Naive thymus-derived CD8-positive, alpha-beta T cell (primary cell): Measurements from ENCODE around the gene SIGLECL1. TPM values are rescaled to one million over a fixed set of nuclear protein-coding genes. Genes with fewer than 3 reads are reported as not detected.

Source experiments
- ATAC-seq, 2 donors: fragments of 150-1000 bp; cut with Tn5 transposase in 1 of 2; sonication (Bioruptor Pico), chemical (Tn5 transposase) in 1 of 2; 1 replicate in 1 of 2; 2 replicates in 1 of 2; pipeline ENCODE4 v1.10.0; 2021; ENCODE audit warnings: mild to moderate bottlenecking in 2 of 2, moderate library complexity in 2 of 2
- POLR2A ChIA-PET: fragments of 350-600 bp; sonication (Branson Sonifier 250); formaldehyde crosslinking; loops from one replicate; lab custom pipeline; 2021; ENCODE audit warnings: antibody characterized with exemption; lab: Charles Lee
- DNase-seq, 10 donors: peaks; one replicate each; pipeline versions ENCODE4 v3.0.0 to v3.0.0-alpha.2; 2020 to 2022
- H3K27ac Mint-ChIP-seq, 10 donors: one replicate each; pipeline ENCODE4 v1.8.0; 2020 to 2022; ENCODE audit warnings: mild to moderate bottlenecking in 10 of 10, mixed read lengths in 10 of 10, moderate library complexity in 4 of 10, inconsistent platforms in 1 of 10
- H3K27me3 Mint-ChIP-seq, 5 donors: one replicate each; pipeline ENCODE4 v1.8.0; 2021 to 2022; ENCODE audit warnings: mixed read lengths in 5 of 5
- H3K36me3 Mint-ChIP-seq, 3 donors: one replicate each; pipeline ENCODE4 v1.8.0; 2020 to 2022; ENCODE audit warnings: mixed read lengths in 3 of 3, mild to moderate bottlenecking in 2 of 3, inconsistent platforms in 1 of 3
- H3K4me1 Mint-ChIP-seq, 4 donors: one replicate each; pipeline ENCODE4 v1.8.0; 2021 to 2022; ENCODE audit warnings: mixed read lengths in 4 of 4
- H3K4me3 Mint-ChIP-seq, 10 donors: one replicate each; pipeline ENCODE4 v1.8.0; 2020 to 2022; ENCODE audit warnings: mild to moderate bottlenecking in 10 of 10, mixed read lengths in 10 of 10, moderate library complexity in 6 of 10, inconsistent platforms in 1 of 10
- H3K9me3 Mint-ChIP-seq, 9 donors: one replicate each; pipeline ENCODE4 v1.8.0; 2020 to 2022; ENCODE audit warnings: mixed read lengths in 9 of 9, mild to moderate bottlenecking in 3 of 9, inconsistent platforms in 1 of 9, moderate library complexity in 1 of 9
- polyA plus RNA-seq, 3 donors: library from polyadenylated mRNA; unstranded; fragments of 300-500 nt; fragmentation: Illumina TruSeq; gene quantifications; one replicate each; pipeline ENCODE4 v1.2.3, GENCODE V29; 2021
- total RNA-seq, 8 experiments: library from RNA in 2 of 8; stranded (reverse) in 2 of 8; gene quantifications; one replicate each; pipeline ENCODE4 v1.2.3 and lab custom pipeline; 2021 to 2026

SIGLECL1 gene
- total and polyA plus RNA-seq, 5 experiments from 2014 or later, result not detected

GRCh38 chr19:51257471-51257870 is 6.6 kb downstream of the SIGLECL1 start:
- Mint-ChIP-seq H3K4me1 (peaks cover 2 to 8% (median 4%) of the 10 kb centered on the region in 4 donors), H3K36me3 (no peaks in the 10 kb centered on the region), H3K27ac (no peak overlapping the region), H3K9me3 (no peaks in the 10 kb centered on the region), H3K27me3 (peaks cover 11 to 39% (median 16%) of the 10 kb centered on the region in 5 donors), H3K4me3 (no peak overlapping the region)
- ATAC-seq, result no peak
- POLR2A ChIA-PET, result no interaction called here
- DNase-seq, result no peak

GRCh38 chr19:51258165-51259160 is 7.6 kb downstream of the SIGLECL1 start:
- Mint-ChIP-seq H3K4me1 (peaks cover 2 to 8% (median 4%) of the 10 kb centered on the region in 4 donors), H3K27ac (peak overlapping the region in 1 of 10 donors; percentile 64), H3K36me3 (no peaks in the 10 kb centered on the region), H3K27me3 (peaks cover 14 to 41% (median 16%) of the 10 kb centered on the region in 5 donors), H3K9me3 (no peaks in the 10 kb centered on the region), H3K4me3 (no peak overlapping the region)
- DNase-seq (no peak), ATAC-seq (no peak)
- POLR2A ChIA-PET, result no interaction called here

GRCh38 chr19:51259348-51260245 is 8.7 kb downstream of the SIGLECL1 start:
- peaks cover 2 to 8% (median 4%) of the 10 kb centered on the region in 4 donors for H3K4me1 Mint-ChIP-seq
- no peak overlapping the region for H3K27ac Mint-ChIP-seq
- no peaks in the 10 kb centered on the region for H3K36me3 Mint-ChIP-seq
- DNase-seq, result peak in 4 of 10 donors; percentile 3 to 19 (median 10)
- H3K4me3 Mint-ChIP-seq, result no peak overlapping the region
- H3K9me3 Mint-ChIP-seq, result no peaks in the 10 kb centered on the region
- POLR2A ChIA-PET, result no interaction called here
- peaks cover 17 to 53% (median 22%) of the 10 kb centered on the region in 5 donors for H3K27me3 Mint-ChIP-seq
- no peak for ATAC-seq

GRCh38 chr19:51263808-51264207 is 12.9 kb downstream of the SIGLECL1 start:
- Mint-ChIP-seq H3K27me3 (peaks cover 12 to 42% (median 19%) of the 10 kb centered on the region in 5 donors), H3K4me1 (no peaks in the 10 kb centered on the region), H3K36me3 (no peaks in the 10 kb centered on the region), H3K27ac (no peak overlapping the region), H3K9me3 (no peaks in the 10 kb centered on the region), H3K4me3 (no peak overlapping the region)
- no peak for ATAC-seq
- DNase-seq, result no peak
- POLR2A ChIA-PET, result no interaction called here

- ATAC-seq (no peak), DNase-seq (no peak)
- no peak overlapping the region for H3K4me3 Mint-ChIP-seq
- H3K9me3 Mint-ChIP-seq, result no peaks in the 10 kb centered on the region
- peaks cover 0 to 9% (median 3%) of the 10 kb centered on the region in 4 donors for H3K4me1 Mint-ChIP-seq
- no peak overlapping the region for H3K27ac Mint-ChIP-seq
- peaks cover 0 to 24% (median 17%) of the 10 kb centered on the region in 5 donors for H3K27me3 Mint-ChIP-seq
- H3K36me3 Mint-ChIP-seq, result no peaks in the 10 kb centered on the region
- POLR2A ChIA-PET, result no interaction called here
These were observed 20.2 kb downstream of the SIGLECL1 start for GRCh38 chr19:51271067-51271466.

GRCh38 chr19:51272183-51272810 is 21.4 kb downstream of the SIGLECL1 start:
- no peak for ATAC-seq

GRCh38 chr19:51274049-51274770 is 23.3 kb downstream of the SIGLECL1 start:
- Mint-ChIP-seq H3K4me1 (peaks cover 0 to 9% (median 4%) of the 10 kb centered on the region in 4 donors), H3K4me3 (no peak overlapping the region), H3K36me3 (no peaks in the 10 kb centered on the region), H3K27me3 (peaks cover 7 to 43% (median 30%) of the 10 kb centered on the region in 5 donors), H3K9me3 (no peaks in the 10 kb centered on the region), H3K27ac (peak overlapping the region in 1 of 10 donors; percentile 1)
- DNase-seq, result no peak
- ATAC-seq, result no peak
- POLR2A ChIA-PET, result no interaction called here

More at GRCh38 chr19:51272183-51272810, 21.4 kb downstream of the SIGLECL1 start:
- Mint-ChIP-seq H3K27me3 (peaks cover 0 to 30% (median 17%) of the 10 kb centered on the region in 5 donors), H3K27ac (peak overlapping the region in 1 of 10 donors; percentile 31), H3K9me3 (no peaks in the 10 kb centered on the region), H3K4me3 (peak overlapping the region in 1 of 10 donors; percentile 59), H3K4me1 (peaks cover 0 to 9% (median 3%) of the 10 kb centered on the region in 4 donors), H3K36me3 (no peaks in the 10 kb centered on the region)
- POLR2A ChIA-PET, result no interaction called here
- no peak for DNase-seq

- H3K9me3 Mint-ChIP-seq, result peaks cover 0 to 18% (median 6%) of the 10 kb centered on the region in 9 donors
- POLR2A ChIA-PET, result no interaction called here
- no peak overlapping the region for H3K4me3 Mint-ChIP-seq
- H3K36me3 Mint-ChIP-seq, result peaks cover 0 to 5% (median 0%) of the 10 kb centered on the region in 3 donors
- DNase-seq, result no peak
- peaks cover 7 to 55% (median 25%) of the 10 kb centered on the region in 5 donors for H3K27me3 Mint-ChIP-seq
- ATAC-seq, result no peak
- peaks cover 0 to 9% (median 3%) of the 10 kb centered on the region in 4 donors for H3K4me1 Mint-ChIP-seq
- no peak overlapping the region for H3K27ac Mint-ChIP-seq
These were observed 26.2 kb downstream of the SIGLECL1 start for GRCh38 chr19:51277112-51277511.

- H3K27ac Mint-ChIP-seq, result no peak overlapping the region
- ATAC-seq (no peak), DNase-seq (no peak)
- H3K9me3 Mint-ChIP-seq, result peaks cover 0 to 39% (median 10%) of the 10 kb centered on the region in 9 donors
- no peak overlapping the region for H3K4me3 Mint-ChIP-seq
- H3K36me3 Mint-ChIP-seq, result peaks cover 0 to 18% (median 0%) of the 10 kb centered on the region in 3 donors
- peaks cover 17 to 49% (median 38%) of the 10 kb centered on the region in 5 donors for H3K27me3 Mint-ChIP-seq
- H3K4me1 Mint-ChIP-seq, result peaks cover 0 to 1% (median 0%) of the 10 kb centered on the region in 4 donors
- POLR2A ChIA-PET, result no interaction called here
These were observed 31.5 kb downstream of the SIGLECL1 start for GRCh38 chr19:51282335-51282734.

GRCh38 chr19:51285682-51286081 is 34.8 kb downstream of the SIGLECL1 start:
- H3K9me3 Mint-ChIP-seq, result peaks cover 0 to 29% (median 3%) of the 10 kb centered on the region in 9 donors
- DNase-seq (no peak), ATAC-seq (no peak)
- no peak overlapping the region for H3K27ac Mint-ChIP-seq
- POLR2A ChIA-PET, result no interaction called here
- H3K4me1 Mint-ChIP-seq, result no peaks in the 10 kb centered on the region
- no peak overlapping the region for H3K4me3 Mint-ChIP-seq
- H3K36me3 Mint-ChIP-seq, result peaks cover 0 to 17% (median 0%) of the 10 kb centered on the region in 3 donors
- H3K27me3 Mint-ChIP-seq, result peaks cover 11 to 28% (median 25%) of the 10 kb centered on the region in 5 donors

- H3K4me1 Mint-ChIP-seq, result no peaks in the 10 kb centered on the region
- no peak overlapping the region for H3K4me3 Mint-ChIP-seq
- POLR2A ChIA-PET, result no interaction called here
- peaks cover 0 to 4% (median 0%) of the 10 kb centered on the region in 3 donors for H3K36me3 Mint-ChIP-seq
- peaks cover 6 to 24% (median 21%) of the 10 kb centered on the region in 5 donors for H3K27me3 Mint-ChIP-seq
- ATAC-seq (no peak), DNase-seq (no peak)
- H3K27ac Mint-ChIP-seq, result no peak overlapping the region
- H3K9me3 Mint-ChIP-seq, result no peaks in the 10 kb centered on the region
These were observed 38.8 kb downstream of the SIGLECL1 start for GRCh38 chr19:51289635-51290034.
